ENCODE measurements around the gene L1CAM.

Gene L1CAM

GRCh38 chrX:153903238-153903980 lies 17.4 kb upstream of the L1CAM start:
- DNase-seq = no peak

GRCh38 chrX:153902385-153902784 lies 16.4 kb upstream of the L1CAM start:
- no peak for DNase-seq

GRCh38 chrX:153901753-153902140 lies 15.8 kb upstream of the L1CAM start:
- no peak for DNase-seq

- peak; percentile 89 to 91 (median 90) for DNase-seq
Measured at GRCh38 chrX:153900831-153901752, 15.1 kb upstream of the L1CAM start.

GRCh38 chrX:153897899-153898298 lies 11.9 kb upstream of the L1CAM start:
- no peak for DNase-seq

GRCh38 chrX:153889123-153889522 lies 3.1 kb upstream of the L1CAM start:
- no peak for DNase-seq

GRCh38 chrX:153888344-153888743 lies 2.4 kb upstream of the L1CAM start:
- DNase-seq = peak in 1 of 3 donors; percentile 14

GRCh38 chrX:153887385-153887784 lies 1.4 kb upstream of the L1CAM start:
- DNase-seq = no peak

- no peak for DNase-seq
Measured at GRCh38 chrX:153886915-153887314, 942 bp upstream of the L1CAM start.

GRCh38 chrX:153885208-153885787 lies 675 bp downstream of the L1CAM start:
- no peak for DNase-seq

- no peak for DNase-seq
Measured at GRCh38 chrX:153884590-153884989, 1.4 kb downstream of the L1CAM start.

- DNase-seq = no peak
Measured at GRCh38 chrX:153884136-153884535, 1.8 kb downstream of the L1CAM start.

- no peak for DNase-seq
Measured at GRCh38 chrX:153883163-153883843, 2.7 kb downstream of the L1CAM start.

GRCh38 chrX:153882557-153882956 lies 3.4 kb downstream of the L1CAM start:
- no peak for DNase-seq

- DNase-seq = no peak
Measured at GRCh38 chrX:153882086-153882498, 3.9 kb downstream of the L1CAM start.

- no peak for DNase-seq
Measured at GRCh38 chrX:153881281-153881680, 4.7 kb downstream of the L1CAM start.

GRCh38 chrX:153880440-153880815 lies 5.5 kb downstream of the L1CAM start:
- no peak for DNase-seq

GRCh38 chrX:153879741-153880439 lies 6.1 kb downstream of the L1CAM start:
- DNase-seq = no peak

GRCh38 chrX:153878969-153879653 lies 6.9 kb downstream of the L1CAM start:
- peak in 2 of 3 donors; percentile 23 to 25 for DNase-seq

GRCh38 chrX:153878345-153878744 lies 7.6 kb downstream of the L1CAM start:
- no peak for DNase-seq

- no peak for DNase-seq
Measured at GRCh38 chrX:153877571-153878261, 8.3 kb downstream of the L1CAM start.
